ENCODE measurements around the gene SLC9A4. TPM values are rescaled to one million over a fixed set of nuclear protein-coding genes. Genes with fewer than 3 reads are reported as not detected.

SLC9A4 gene
- total RNA-seq, 2 experiments from 2014 or later = 0.03 to 0.10 TPM

GRCh38 chr2:102527086-102527485 is 54.1 kb downstream of the SLC9A4 start:
- no TSS peak for BruUV-seq (replicated peaks)
- intact Hi-C loops (cut with micrococcal nuclease; ENCODE audit: unreplicated experiment) = loop anchor here (10.0 kb wide), 1 partner anchor 88 kb away; the partner anchor contains the start of gene SLC9A2

DNA sequence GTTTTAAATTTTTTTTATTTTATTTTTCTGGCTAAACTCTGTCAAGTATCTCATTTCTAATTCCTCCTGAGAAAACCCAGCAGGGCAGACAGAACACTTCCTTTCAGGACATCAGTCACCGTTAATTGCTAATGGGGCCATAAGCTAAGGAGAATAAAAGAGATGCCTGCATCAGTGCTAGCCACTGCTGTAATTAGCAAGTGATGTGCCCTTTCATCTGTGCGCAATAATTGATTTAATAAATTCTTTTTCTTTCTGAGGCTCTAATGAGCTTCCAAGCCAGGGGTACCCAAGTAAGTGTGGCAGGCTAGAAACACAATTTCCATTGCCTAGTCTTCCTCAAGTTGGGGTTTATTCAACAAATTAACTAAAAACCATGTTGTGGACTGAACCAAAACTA is 65.5 kb downstream of the SLC9A4 start:
- Histone ChIP-seq H3K9me2 (ENCODE audit: insufficient read depth, low read length) (no peaks in the 10 kb centered on the region), H2AFZ (ENCODE audit: low read length) (no peak overlapping the region), H3K4me3 (ENCODE audit: low read depth, low read length, poor library complexity, severe bottlenecking) (no peak overlapping the region), H3K4me1 (ENCODE audit: insufficient read depth, low read length, poor library complexity, severe bottlenecking) (no peaks in the 10 kb centered on the region), H4K20me1 (ENCODE audit: insufficient read depth, low read length) (no peaks in the 10 kb centered on the region), H3K4me2 (ENCODE audit: low read length) (no peak overlapping the region), H3K79me2 (ENCODE audit: insufficient read depth, low read depth, low read length) (no peaks in the 10 kb centered on the region), H3K9me3 (ENCODE audit: low read length) (no peaks in the 10 kb centered on the region), H3K27ac (ENCODE audit: low read depth, low read length, poor library complexity, severe bottlenecking) (no peak overlapping the region), H3K36me3 (ENCODE audit: insufficient read depth, low read length) (no peaks in the 10 kb centered on the region)
- CTCF ChIA-PET (ENCODE audit: unreplicated experiment) = no interaction called here
- DNase-seq (ENCODE audit: low spot score) = no peak
- intact Hi-C loops (cut with micrococcal nuclease; ENCODE audit: unreplicated experiment) = no loop called here
- TF ChIP-seq EZH2phosphoT487 (IDR thresholded peaks at IDR 0.05; ENCODE audit: borderline replicate concordance, low read depth, low read length) = no peak
- TF ChIP-seq, protein P1, sequence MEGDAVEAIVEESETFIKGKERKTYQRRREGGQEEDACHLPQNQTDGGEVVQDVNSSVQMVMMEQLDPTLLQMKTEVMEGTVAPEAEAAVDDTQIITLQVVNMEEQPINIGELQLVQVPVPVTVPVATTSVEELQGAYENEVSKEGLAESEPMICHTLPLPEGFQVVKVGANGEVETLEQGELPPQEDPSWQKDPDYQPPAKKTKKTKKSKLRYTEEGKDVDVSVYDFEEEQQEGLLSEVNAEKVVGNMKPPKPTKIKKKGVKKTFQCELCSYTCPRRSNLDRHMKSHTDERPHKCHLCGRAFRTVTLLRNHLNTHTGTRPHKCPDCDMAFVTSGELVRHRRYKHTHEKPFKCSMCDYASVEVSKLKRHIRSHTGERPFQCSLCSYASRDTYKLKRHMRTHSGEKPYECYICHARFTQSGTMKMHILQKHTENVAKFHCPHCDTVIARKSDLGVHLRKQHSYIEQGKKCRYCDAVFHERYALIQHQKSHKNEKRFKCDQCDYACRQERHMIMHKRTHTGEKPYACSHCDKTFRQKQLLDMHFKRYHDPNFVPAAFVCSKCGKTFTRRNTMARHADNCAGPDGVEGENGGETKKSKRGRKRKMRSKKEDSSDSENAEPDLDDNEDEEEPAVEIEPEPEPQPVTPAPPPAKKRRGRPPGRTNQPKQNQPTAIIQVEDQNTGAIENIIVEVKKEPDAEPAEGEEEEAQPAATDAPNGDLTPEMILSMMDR (conservative IDR thresholded peaks at IDR 0.05; ENCODE audit: low read length) = no peak
- POLR2A ChIA-PET = no interaction called here
- no TSS peak for BruUV-seq (replicated peaks)

More at GRCh38 chr2:102527086-102527485, 54.1 kb downstream of the SLC9A4 start:
- Histone ChIP-seq H3K79me2 (ENCODE audit: insufficient read depth, low read depth, low read length) (no peaks in the 10 kb centered on the region), H2AFZ (ENCODE audit: low read length) (no peak overlapping the region), H3K27ac (ENCODE audit: low read depth, low read length, poor library complexity, severe bottlenecking) (no peak overlapping the region), H3K9me3 (ENCODE audit: low read length) (no peaks in the 10 kb centered on the region), H3K4me3 (ENCODE audit: low read depth, low read length, poor library complexity, severe bottlenecking) (no peak overlapping the region), H3K9me2 (ENCODE audit: insufficient read depth, low read length) (no peaks in the 10 kb centered on the region), H3K4me1 (ENCODE audit: insufficient read depth, low read length, poor library complexity, severe bottlenecking) (no peaks in the 10 kb centered on the region), H3K4me2 (ENCODE audit: low read length) (no peak overlapping the region), H3K36me3 (ENCODE audit: insufficient read depth, low read length) (no peaks in the 10 kb centered on the region), H4K20me1 (ENCODE audit: insufficient read depth, low read length) (no peaks in the 10 kb centered on the region)
- no peak for DNase-seq (ENCODE audit: low spot score)
- POLR2A ChIA-PET = no interaction called here
- TF ChIP-seq, protein P1 (conservative IDR thresholded peaks at IDR 0.05; ENCODE audit: low read length) = no peak
- TF ChIP-seq EZH2phosphoT487 (IDR thresholded peaks at IDR 0.05; ENCODE audit: borderline replicate concordance, low read depth, low read length) = no peak
- CTCF ChIA-PET (ENCODE audit: unreplicated experiment) = no interaction called here

- POLR2A ChIA-PET = no interaction called here
Measured at GRCh38 chr2:102540882-102541281, 67.9 kb downstream of the SLC9A4 start.

More at GRCh38 chr2:102540882-102541281, 67.9 kb downstream of the SLC9A4 start:
- no peak overlapping the region for H3K4me3 ChIP-seq (ENCODE audit: low read depth, low read length, poor library complexity, severe bottlenecking)
- no peaks in the 10 kb centered on the region for H3K79me2 ChIP-seq (ENCODE audit: insufficient read depth, low read depth, low read length)
- CTCF ChIA-PET (ENCODE audit: unreplicated experiment) = no interaction called here
- intact Hi-C loops (cut with micrococcal nuclease; ENCODE audit: unreplicated experiment) = no loop called here
- no peaks in the 10 kb centered on the region; the same call in 1 of the 2 replicates for H3K9me2 ChIP-seq (ENCODE audit: insufficient read depth, low read length)
- H2AFZ ChIP-seq (ENCODE audit: low read length) = no peak overlapping the region
- no peaks in the 10 kb centered on the region for H3K9me3 ChIP-seq (ENCODE audit: low read length)
- H3K27ac ChIP-seq (ENCODE audit: low read depth, low read length, poor library complexity, severe bottlenecking) = no peak overlapping the region
- H3K36me3 ChIP-seq (ENCODE audit: insufficient read depth, low read length) = no peaks in the 10 kb centered on the region
- no peaks in the 10 kb centered on the region for H4K20me1 ChIP-seq (ENCODE audit: insufficient read depth, low read length)
- BruUV-seq (replicated peaks) = no TSS peak
- no peaks in the 10 kb centered on the region for H3K4me1 ChIP-seq (ENCODE audit: insufficient read depth, low read length, poor library complexity, severe bottlenecking)
- DNase-seq (ENCODE audit: low spot score) = no peak
- H3K4me2 ChIP-seq (ENCODE audit: low read length) = no peak overlapping the region
- TF ChIP-seq EZH2phosphoT487 (IDR thresholded peaks at IDR 0.05; ENCODE audit: borderline replicate concordance, low read depth, low read length) = no peak
- TF ChIP-seq, protein P1 (conservative IDR thresholded peaks at IDR 0.05; ENCODE audit: low read length) = no peak
